ENCODE measurements around the gene IL1RAPL2.

IL1RAPL2 gene

GRCh38 chrX:105471597-105471996 is 905.6 kb downstream of the IL1RAPL2 start:
- TF ChIP-seq CTCF (IDR thresholded peaks at IDR 0.05; ENCODE audit: control insufficient read depth, insufficient read depth, low read depth, low read length, missing control alignments), result no peak
- H3K4me3 ChIP-seq (ENCODE audit: control insufficient read depth, low read depth, low read length), result no peak overlapping the region
- DNase-seq (ENCODE audit: low read depth), result no peak

- H3K4me3 ChIP-seq (ENCODE audit: control insufficient read depth, low read depth, low read length), result no peak overlapping the region
- TF ChIP-seq CTCF (IDR thresholded peaks at IDR 0.05; ENCODE audit: control insufficient read depth, insufficient read depth, low read depth, low read length, missing control alignments), result no peak
- no peak for DNase-seq (ENCODE audit: low read depth)
Observed at GRCh38 chrX:105475801-105476200, 909.8 kb downstream of the IL1RAPL2 start.

GRCh38 chrX:105477351-105477750 is 911.4 kb downstream of the IL1RAPL2 start:
- TF ChIP-seq CTCF (IDR thresholded peaks at IDR 0.05; ENCODE audit: control insufficient read depth, insufficient read depth, low read depth, low read length, missing control alignments), result no peak
- no peak overlapping the region for H3K4me3 ChIP-seq (ENCODE audit: control insufficient read depth, low read depth, low read length)
- DNase-seq (ENCODE audit: low read depth), result no peak

GRCh38 chrX:105480646-105481310 is 914.8 kb downstream of the IL1RAPL2 start:
- TF ChIP-seq CTCF (IDR thresholded peaks at IDR 0.05; ENCODE audit: control insufficient read depth, insufficient read depth, low read depth, low read length, missing control alignments), result no peak
- no peak overlapping the region for H3K4me3 ChIP-seq (ENCODE audit: control insufficient read depth, low read depth, low read length)
- DNase-seq (ENCODE audit: low read depth), result no peak

- H3K4me3 ChIP-seq (ENCODE audit: control insufficient read depth, low read depth, low read length), result no peak overlapping the region
- no peak for TF ChIP-seq CTCF (IDR thresholded peaks at IDR 0.05; ENCODE audit: control insufficient read depth, insufficient read depth, low read depth, low read length, missing control alignments)
Observed at GRCh38 chrX:105483011-105483410, 917.0 kb downstream of the IL1RAPL2 start.

GRCh38 chrX:105488716-105489115 is 922.7 kb downstream of the IL1RAPL2 start:
- no peak overlapping the region for H3K4me3 ChIP-seq (ENCODE audit: control insufficient read depth, low read depth, low read length)
- TF ChIP-seq CTCF (IDR thresholded peaks at IDR 0.05; ENCODE audit: control insufficient read depth, insufficient read depth, low read depth, low read length, missing control alignments), result no peak
- DNase-seq (ENCODE audit: low read depth), result no peak

More at GRCh38 chrX:105483011-105483410, 917.0 kb downstream of the IL1RAPL2 start:
- no peak for DNase-seq (ENCODE audit: low read depth)
